ENCODE data around the gene DNAI4.
A peak's percentile ranks its signal among the peaks of the same experiment; 100 is the strongest.

Gene DNAI4

DNA sequence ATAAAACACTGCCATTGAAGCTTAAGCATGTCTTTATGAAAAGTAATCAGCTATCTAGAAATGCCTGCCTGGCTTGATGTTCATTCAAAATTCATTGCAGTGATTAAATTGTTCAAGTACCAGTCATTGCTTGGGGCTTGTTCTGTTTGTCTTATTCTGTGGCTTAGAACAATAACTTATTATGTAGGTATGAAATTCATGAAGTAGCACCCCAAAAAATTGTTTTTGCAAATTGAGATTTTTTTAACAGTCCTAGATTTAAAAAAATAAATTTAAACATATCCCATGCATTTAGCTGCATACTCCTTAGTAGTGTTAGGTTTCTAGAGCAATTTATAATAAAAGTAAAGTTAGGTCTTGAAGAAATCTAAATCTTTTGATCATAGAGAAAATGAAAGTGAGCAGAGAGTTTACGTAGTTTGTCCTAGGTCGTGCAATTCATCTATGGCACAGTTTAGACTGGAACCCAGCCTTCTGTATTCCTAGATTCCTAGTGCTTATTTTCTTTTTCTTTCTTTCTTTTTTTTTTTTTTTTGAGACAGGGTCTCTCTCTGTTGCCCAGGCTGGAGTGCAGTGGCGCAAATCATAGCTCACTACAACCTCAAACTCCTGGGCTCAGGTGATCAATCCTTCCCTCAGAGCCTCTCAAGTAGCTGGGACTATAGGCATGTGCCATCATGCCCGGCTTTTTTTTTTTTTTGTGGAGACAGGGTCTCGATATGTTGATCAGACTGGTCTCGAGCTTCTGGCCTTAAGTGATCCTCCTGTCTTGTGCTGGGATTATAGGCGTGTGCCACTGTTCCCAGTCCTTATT is 9.4 kb upstream of the DNAI4 start:
- DNase-seq (ENCODE audit: low read depth), result no peak
- H3K4me3 ChIP-seq (ENCODE audit: low read depth, low read length), result peak overlapping the region; percentile 38; the same call in 1 of the 2 replicates
- TF ChIP-seq, protein P1, sequence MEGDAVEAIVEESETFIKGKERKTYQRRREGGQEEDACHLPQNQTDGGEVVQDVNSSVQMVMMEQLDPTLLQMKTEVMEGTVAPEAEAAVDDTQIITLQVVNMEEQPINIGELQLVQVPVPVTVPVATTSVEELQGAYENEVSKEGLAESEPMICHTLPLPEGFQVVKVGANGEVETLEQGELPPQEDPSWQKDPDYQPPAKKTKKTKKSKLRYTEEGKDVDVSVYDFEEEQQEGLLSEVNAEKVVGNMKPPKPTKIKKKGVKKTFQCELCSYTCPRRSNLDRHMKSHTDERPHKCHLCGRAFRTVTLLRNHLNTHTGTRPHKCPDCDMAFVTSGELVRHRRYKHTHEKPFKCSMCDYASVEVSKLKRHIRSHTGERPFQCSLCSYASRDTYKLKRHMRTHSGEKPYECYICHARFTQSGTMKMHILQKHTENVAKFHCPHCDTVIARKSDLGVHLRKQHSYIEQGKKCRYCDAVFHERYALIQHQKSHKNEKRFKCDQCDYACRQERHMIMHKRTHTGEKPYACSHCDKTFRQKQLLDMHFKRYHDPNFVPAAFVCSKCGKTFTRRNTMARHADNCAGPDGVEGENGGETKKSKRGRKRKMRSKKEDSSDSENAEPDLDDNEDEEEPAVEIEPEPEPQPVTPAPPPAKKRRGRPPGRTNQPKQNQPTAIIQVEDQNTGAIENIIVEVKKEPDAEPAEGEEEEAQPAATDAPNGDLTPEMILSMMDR (IDR thresholded peaks at IDR 0.05; ENCODE audit: low read depth, low read length, missing control alignments), result no peak

DNA sequence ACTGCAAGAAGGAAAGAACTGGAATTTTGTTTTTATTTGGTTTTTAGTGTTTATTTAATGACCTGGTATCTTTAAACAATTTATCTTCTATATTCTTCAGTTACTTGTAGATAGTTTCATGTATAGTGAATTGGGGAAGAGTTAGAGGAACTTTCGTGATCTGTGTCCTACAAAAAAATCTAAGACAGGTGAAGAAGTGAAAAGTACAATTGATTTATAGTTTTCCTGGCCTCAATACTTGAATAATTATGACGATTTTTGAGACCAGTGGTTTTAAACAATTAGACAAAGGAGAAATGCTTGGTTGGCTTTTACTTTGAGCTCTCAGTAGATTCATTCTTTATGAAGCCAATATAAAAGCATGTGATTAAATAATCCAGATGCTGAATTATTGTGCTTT is 7.6 kb upstream of the DNAI4 start:
- TF ChIP-seq, protein P1 (IDR thresholded peaks at IDR 0.05; ENCODE audit: low read depth, low read length, missing control alignments), result no peak
- H3K4me3 ChIP-seq (ENCODE audit: low read depth, low read length), result peak overlapping the region; percentile 84; the same call in 1 of the 2 replicates
- DNase-seq (ENCODE audit: low read depth), result no peak

DNA sequence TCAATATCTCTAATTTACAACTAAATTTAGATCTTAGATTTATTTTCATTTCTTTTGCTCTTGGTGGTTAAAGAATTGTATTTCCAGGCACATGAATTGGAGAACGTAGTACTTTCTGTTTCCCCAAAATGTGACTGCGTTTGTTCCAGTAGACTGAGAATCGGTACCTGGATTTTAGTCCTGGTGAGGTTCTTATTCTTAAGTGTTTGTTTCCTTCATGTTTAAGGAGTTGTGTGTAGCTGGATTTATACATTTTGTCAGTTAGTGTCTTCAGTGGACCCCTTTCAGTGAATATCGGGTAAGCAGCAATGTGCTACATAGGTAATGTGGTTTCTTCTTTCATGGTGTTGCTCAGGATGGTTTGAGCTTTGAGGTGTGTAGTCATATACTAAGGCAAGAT is 6.9 kb upstream of the DNAI4 start:
- peak overlapping the region; percentile 84 for H3K4me3 ChIP-seq (ENCODE audit: low read depth, low read length)
- TF ChIP-seq, protein P1 (IDR thresholded peaks at IDR 0.05; ENCODE audit: low read depth, low read length, missing control alignments), result no peak
- no peak for DNase-seq (ENCODE audit: low read depth)

DNA sequence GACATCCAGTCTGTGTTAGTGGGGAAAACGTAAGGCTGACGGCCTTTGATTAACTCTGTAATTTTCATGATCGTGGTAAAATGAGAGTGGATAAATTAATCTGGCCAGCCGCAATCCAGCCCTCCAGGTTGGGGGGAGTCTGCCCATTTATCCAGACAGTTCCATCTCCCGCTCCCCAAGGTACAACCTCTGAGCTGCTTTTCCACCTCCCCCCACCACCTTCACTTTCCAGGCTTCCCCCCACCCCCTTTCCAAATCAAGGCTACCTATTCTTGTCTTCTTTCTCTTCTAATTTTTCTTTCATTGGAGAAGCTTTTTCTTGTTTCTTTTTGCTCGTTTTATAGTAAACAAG is 6.1 kb upstream of the DNAI4 start:
- TF ChIP-seq, protein P1 (IDR thresholded peaks at IDR 0.05; ENCODE audit: low read depth, low read length, missing control alignments), result no peak
- H3K4me3 ChIP-seq (ENCODE audit: low read depth, low read length), result peak overlapping the region; percentile 84
- no peak for DNase-seq (ENCODE audit: low read depth)

DNA sequence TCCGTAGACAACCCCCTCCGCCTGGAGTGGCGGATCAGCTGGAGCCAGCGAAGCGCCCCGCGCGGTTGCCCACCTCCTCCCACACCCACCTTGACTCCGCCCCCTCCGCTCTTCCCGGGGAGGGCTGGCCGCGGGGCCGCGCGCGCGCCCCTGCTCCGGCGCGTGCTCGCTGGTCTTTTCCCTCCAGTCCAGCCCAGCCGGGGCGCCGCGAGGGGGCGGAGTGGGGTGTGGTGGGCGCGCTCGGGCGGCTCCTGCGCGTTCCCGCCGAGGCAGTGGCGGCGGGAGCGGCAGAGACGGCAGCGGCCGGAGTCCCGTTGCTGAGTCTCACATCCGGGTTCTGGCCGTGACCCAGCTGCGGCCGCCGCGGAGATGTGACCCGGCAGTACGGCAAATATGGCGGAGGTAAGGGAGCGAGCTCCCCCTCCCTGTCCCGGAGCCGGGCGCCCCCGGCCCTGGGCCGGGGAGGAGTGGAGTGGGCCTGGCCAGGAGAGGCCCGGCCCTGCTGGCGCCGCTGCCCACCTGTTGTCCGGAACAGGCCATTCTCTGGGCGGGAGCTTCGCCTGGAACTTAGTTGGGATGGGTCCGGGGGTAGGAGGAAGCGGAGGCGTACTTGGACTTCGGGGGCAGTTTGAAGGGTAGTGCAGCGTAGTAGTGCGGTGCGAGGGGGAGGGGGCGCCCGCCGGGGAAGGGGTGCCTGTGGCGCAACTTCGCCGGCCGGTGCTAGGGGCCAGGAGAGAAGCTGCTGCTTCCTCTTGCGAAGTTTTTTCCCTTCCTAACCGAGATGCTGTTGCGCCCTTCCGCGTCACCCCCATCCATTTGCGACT is 5.6 kb upstream of the DNAI4 start:
- H3K4me3 ChIP-seq (ENCODE audit: low read depth, low read length), result peak overlapping the region; percentile 84
- DNase-seq (ENCODE audit: low read depth), result peak; percentile 76
- TF ChIP-seq, protein P1 (IDR thresholded peaks at IDR 0.05; ENCODE audit: low read depth, low read length, missing control alignments), result peak; percentile 24

DNA sequence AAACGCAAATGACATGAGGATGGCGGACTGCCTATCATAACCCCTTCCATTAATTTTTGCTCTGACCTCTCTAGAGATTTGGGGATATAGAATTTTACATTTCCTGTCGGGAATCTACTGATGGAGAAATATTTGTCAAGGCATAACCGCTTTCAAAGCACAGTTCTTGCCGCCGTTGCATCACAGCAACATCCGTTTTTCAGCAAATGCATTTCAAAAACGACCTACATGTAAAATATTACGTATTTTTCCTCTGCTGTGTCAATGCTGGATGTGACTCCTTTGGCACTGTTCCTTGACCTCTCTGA is 5.0 kb upstream of the DNAI4 start:
- TF ChIP-seq, protein P1 (IDR thresholded peaks at IDR 0.05; ENCODE audit: low read depth, low read length, missing control alignments), result no peak
- peak overlapping the region; percentile 84 for H3K4me3 ChIP-seq (ENCODE audit: low read depth, low read length)

More for the DNA sequence above, 5.0 kb upstream of the DNAI4 start:
- DNase-seq (ENCODE audit: low read depth), result no peak

Measured in GM12864 (cell line).